ENCODE measurements around the gene ESPN.

GRCh38 chr1:6462412-6463119 lies 38.0 kb downstream of the ESPN start:
- TF ChIP-seq CUX1 (IDR thresholded peaks at IDR 0.05; ENCODE audit: insufficient replicate concordance, low read depth, low read length) (no peak), CTCF (IDR thresholded peaks at IDR 0.05 in 2 of 3, conservative IDR thresholded peaks at IDR 0.05 in 1 of 3; ENCODE audit: control insufficient read depth in 2 of 3, extremely low read depth in 1 of 3, insufficient read depth in 1 of 3, low read depth in 3 of 3, low read length in 3 of 3) (no peak), YY1 (IDR thresholded peaks at IDR 0.05; ENCODE audit: low read depth, low read length) (no peak), POLR2A (IDR thresholded peaks at IDR 0.05; ENCODE audit: low read depth, low read length) (no peak), NKRF (conservative IDR thresholded peaks at IDR 0.05) (no peak)

All from GM12878 (cell line).